HL-60 (cell line): Measurements from ENCODE around the gene TMPRSS15.

Experiments used
- POLR2AphosphoS5 ChIP-seq: IDR thresholded peaks from 2 replicates; pipeline ENCODE4 v1.6.1; 2012; ENCODE audit warnings: low read depth
- SPI1 ChIP-seq: IDR thresholded peaks from 2 replicates; pipeline ENCODE4 v1.6.1; 2012; ENCODE audit warnings: low read depth, mild to moderate bottlenecking, borderline replicate concordance
- TF ChIP-seq, protein P1 (sequence below): IDR thresholded peaks from one replicate; pipeline ENCODE4 v1.5.1; 2011; ENCODE audit warnings: low read length, control low read depth, inconsistent platforms; ENCODE audit not compliant: insufficient read depth
- TF ChIP-seq, protein P2 (sequence below): IDR thresholded peaks from 2 replicates; pipeline ENCODE4 v1.6.1; 2012; ENCODE audit warnings: low read depth; ENCODE audit not compliant: insufficient replicate concordance

DNA sequence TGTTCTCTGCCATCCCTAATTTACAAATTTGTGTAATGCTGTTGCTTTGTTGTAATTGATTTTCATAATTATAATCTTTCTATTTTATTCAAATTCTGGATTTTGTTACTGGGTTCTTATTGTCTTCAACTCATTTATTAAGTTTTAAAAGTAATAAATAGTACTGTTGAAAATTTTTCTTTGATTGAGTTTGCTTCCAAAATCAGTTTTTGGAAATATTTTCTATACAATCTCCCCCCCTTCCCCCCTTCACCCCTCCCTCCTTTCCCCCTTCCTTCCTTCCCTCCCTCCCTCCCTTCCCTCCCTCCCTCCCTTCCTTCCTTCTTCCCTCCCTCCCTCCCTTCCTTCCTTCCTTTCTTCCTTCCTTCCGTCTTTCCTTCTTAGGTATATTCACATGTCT is 6.0 kb upstream of the TMPRSS15 start:
- TF ChIP-seq, protein P1, sequence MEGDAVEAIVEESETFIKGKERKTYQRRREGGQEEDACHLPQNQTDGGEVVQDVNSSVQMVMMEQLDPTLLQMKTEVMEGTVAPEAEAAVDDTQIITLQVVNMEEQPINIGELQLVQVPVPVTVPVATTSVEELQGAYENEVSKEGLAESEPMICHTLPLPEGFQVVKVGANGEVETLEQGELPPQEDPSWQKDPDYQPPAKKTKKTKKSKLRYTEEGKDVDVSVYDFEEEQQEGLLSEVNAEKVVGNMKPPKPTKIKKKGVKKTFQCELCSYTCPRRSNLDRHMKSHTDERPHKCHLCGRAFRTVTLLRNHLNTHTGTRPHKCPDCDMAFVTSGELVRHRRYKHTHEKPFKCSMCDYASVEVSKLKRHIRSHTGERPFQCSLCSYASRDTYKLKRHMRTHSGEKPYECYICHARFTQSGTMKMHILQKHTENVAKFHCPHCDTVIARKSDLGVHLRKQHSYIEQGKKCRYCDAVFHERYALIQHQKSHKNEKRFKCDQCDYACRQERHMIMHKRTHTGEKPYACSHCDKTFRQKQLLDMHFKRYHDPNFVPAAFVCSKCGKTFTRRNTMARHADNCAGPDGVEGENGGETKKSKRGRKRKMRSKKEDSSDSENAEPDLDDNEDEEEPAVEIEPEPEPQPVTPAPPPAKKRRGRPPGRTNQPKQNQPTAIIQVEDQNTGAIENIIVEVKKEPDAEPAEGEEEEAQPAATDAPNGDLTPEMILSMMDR, result no peak
- TF ChIP-seq POLR2AphosphoS5 (no peak), SPI1 (no peak)
- TF ChIP-seq, protein P2, sequence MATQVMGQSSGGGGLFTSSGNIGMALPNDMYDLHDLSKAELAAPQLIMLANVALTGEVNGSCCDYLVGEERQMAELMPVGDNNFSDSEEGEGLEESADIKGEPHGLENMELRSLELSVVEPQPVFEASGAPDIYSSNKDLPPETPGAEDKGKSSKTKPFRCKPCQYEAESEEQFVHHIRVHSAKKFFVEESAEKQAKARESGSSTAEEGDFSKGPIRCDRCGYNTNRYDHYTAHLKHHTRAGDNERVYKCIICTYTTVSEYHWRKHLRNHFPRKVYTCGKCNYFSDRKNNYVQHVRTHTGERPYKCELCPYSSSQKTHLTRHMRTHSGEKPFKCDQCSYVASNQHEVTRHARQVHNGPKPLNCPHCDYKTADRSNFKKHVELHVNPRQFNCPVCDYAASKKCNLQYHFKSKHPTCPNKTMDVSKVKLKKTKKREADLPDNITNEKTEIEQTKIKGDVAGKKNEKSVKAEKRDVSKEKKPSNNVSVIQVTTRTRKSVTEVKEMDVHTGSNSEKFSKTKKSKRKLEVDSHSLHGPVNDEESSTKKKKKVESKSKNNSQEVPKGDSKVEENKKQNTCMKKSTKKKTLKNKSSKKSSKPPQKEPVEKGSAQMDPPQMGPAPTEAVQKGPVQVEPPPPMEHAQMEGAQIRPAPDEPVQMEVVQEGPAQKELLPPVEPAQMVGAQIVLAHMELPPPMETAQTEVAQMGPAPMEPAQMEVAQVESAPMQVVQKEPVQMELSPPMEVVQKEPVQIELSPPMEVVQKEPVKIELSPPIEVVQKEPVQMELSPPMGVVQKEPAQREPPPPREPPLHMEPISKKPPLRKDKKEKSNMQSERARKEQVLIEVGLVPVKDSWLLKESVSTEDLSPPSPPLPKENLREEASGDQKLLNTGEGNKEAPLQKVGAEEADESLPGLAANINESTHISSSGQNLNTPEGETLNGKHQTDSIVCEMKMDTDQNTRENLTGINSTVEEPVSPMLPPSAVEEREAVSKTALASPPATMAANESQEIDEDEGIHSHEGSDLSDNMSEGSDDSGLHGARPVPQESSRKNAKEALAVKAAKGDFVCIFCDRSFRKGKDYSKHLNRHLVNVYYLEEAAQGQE, result no peak
